Coronary artery (tissue), 2 donors: ENCODE data around the gene MACROH2A1.

Experiments used
- DNase-seq: peaks from one replicate; pipeline ENCODE4 v3.0.0-alpha.2; 2017; ENCODE audit warnings: low spot score
- H3K27ac ChIP-seq, 2 donors: fragments of 200-600 bp; sonication (generic); one replicate each; pipeline ENCODE4 v1.5.1; 2016 to 2019
- H3K4me3 ChIP-seq: fragments of 200-600 bp; sonication (generic); 2 replicates; pipeline ENCODE4 v1.5.1; 2016; ENCODE audit warnings: mild to moderate bottlenecking, moderate library complexity
- CTCF ChIP-seq: fragments of 200-600 bp; sonication (generic); IDR thresholded peaks from one replicate; pipeline ENCODE4 v1.5.1; 2019; ENCODE audit warnings: antibody characterized with exemption

The MACROH2A1 gene

GRCh38 chr5:135377751-135378680 lies 21.0 kb downstream of the MACROH2A1 start:
- H3K27ac ChIP-seq, result no peak overlapping the region
- no peak for DNase-seq
- no peak overlapping the region for H3K4me3 ChIP-seq
- TF ChIP-seq CTCF, result no peak

- Histone ChIP-seq H3K4me3 (no peak overlapping the region), H3K27ac (no peak overlapping the region)
- no peak for TF ChIP-seq CTCF
- DNase-seq, result no peak
Observed at GRCh38 chr5:135376961-135377624, 21.9 kb downstream of the MACROH2A1 start.

- no peak for TF ChIP-seq CTCF
- Histone ChIP-seq H3K27ac (no peak overlapping the region), H3K4me3 (no peak overlapping the region)
- no peak for DNase-seq
Observed at GRCh38 chr5:135375040-135375793, 23.8 kb downstream of the MACROH2A1 start.

GRCh38 chr5:135373736-135374515 lies 25.1 kb downstream of the MACROH2A1 start:
- no peak overlapping the region for H3K4me3 ChIP-seq
- H3K27ac ChIP-seq, result no peak overlapping the region
- no peak for DNase-seq
- no peak for TF ChIP-seq CTCF

DNA sequence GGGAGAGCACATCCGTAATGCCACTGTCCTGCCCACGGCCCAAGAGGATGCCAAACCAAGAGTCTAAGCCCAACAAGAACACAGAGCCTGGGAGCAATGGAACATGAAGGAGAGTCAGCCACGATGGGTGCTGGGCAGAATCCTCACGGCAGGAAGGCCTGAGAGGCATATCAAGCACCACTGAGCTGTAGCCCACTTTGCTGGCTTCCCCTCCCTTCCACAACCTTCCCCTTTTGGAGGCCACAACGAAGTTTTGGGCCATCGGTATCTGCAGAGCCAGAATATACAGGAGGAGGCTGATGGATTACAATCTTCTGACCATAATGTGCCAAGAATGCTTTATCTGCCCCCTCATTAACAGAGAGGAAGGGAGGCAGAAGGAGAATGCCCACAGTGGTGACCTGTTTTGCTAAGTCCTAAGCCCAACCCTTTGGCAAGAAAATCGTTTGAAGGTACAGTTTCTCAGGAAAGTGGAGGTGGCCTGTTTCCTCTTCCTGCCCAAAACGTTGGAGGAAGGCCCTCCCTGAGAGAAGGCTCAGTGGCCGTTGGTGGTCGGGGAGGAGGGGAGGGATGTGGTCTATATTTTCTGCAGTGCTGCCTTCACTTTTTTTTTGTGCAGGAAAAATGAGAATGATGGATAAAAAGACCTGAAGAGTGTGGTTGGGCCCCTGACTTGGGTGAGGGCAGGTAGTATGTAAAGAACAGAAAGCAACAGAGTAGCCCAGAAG lies 26.2 kb downstream of the MACROH2A1 start:
- Histone ChIP-seq H3K27ac (no peak overlapping the region), H3K4me3 (no peak overlapping the region)
- no peak for DNase-seq
- TF ChIP-seq CTCF, result no peak

DNA sequence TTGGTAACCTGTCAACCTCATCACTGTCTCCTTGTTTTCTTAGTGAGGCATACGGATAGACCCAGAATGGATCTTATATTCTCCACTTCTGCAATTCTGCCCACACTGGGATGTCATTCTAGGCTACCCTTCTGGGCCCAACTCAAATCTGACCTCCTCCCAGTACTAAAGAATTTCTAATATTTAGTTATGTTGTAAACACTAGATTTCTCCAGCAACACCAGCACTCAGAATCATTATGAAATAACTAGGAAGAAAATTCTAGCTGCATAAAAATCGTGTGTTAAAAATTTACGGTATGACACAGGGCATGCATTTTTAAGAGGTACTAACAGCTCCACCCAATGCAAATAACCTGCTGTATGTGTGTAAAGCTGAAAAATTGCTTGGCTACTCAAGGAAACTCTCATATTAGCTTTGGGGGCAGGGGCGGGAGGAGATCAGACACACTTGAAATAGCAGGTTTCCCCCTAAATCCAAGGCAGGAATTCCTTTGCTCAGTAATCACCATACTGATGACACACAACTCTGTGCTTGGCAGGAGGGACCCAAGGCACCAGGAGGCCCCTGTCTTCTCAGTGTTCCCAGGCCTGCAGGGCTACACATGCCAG lies 27.3 kb downstream of the MACROH2A1 start:
- H3K27ac ChIP-seq, result no peak overlapping the region
- DNase-seq, result no peak
- TF ChIP-seq CTCF, result no peak
- H3K4me3 ChIP-seq, result no peak overlapping the region
